HG03442 (cell line): ENCODE data around the gene TAF1D.

Experiments used
- ATAC-seq: cut with Tn5 transposase; IDR thresholded peaks from one replicate; pipeline ENCODE4 v1.9.1; 2021; ENCODE audit warnings: mild to moderate bottlenecking, moderate library complexity; ENCODE audit not compliant: unreplicated experiment

TAF1D gene

GRCh38 chr11:93727985-93728791 lies 13.1 kb downstream of the TAF1D start:
- ATAC-seq = no peak

- no peak for ATAC-seq
These were observed 17.2 kb downstream of the TAF1D start for GRCh38 chr11:93724089-93724488.

- no peak for ATAC-seq
These were observed 20.8 kb downstream of the TAF1D start for GRCh38 chr11:93720522-93720921.

GRCh38 chr11:93719310-93719709 lies 22.0 kb downstream of the TAF1D start:
- ATAC-seq = no peak

- ATAC-seq = peak; percentile 92
These were observed 23.2 kb downstream of the TAF1D start for GRCh38 chr11:93718057-93718563.

- no peak for ATAC-seq
These were observed 23.8 kb downstream of the TAF1D start for GRCh38 chr11:93717501-93717900.

GRCh38 chr11:93715797-93716396 lies 25.4 kb downstream of the TAF1D start:
- ATAC-seq = no peak

- ATAC-seq = no peak
These were observed 28.6 kb downstream of the TAF1D start for GRCh38 chr11:93712678-93713077.

- ATAC-seq = no peak
These were observed 31.1 kb downstream of the TAF1D start for GRCh38 chr11:93710239-93710638.

GRCh38 chr11:93704237-93704636 lies 37.1 kb downstream of the TAF1D start:
- ATAC-seq = no peak

- no peak for ATAC-seq
These were observed 40.5 kb downstream of the TAF1D start for GRCh38 chr11:93700830-93701229.

- ATAC-seq = no peak
These were observed 43.7 kb downstream of the TAF1D start for GRCh38 chr11:93697611-93698010.

- ATAC-seq = no peak
These were observed 46.7 kb downstream of the TAF1D start for GRCh38 chr11:93694557-93694956.

GRCh38 chr11:93694109-93694508 lies 47.2 kb downstream of the TAF1D start:
- ATAC-seq = no peak

- ATAC-seq = peak; percentile 84
These were observed 52.1 kb downstream of the TAF1D start for GRCh38 chr11:93689240-93689639.

GRCh38 chr11:93686812-93687211 lies 54.5 kb downstream of the TAF1D start:
- ATAC-seq = no peak

- ATAC-seq = no peak
These were observed 55.1 kb downstream of the TAF1D start for GRCh38 chr11:93686226-93686625.
